Gastrocnemius medialis (tissue), 4 donors: Measurements from ENCODE around the gene AGAP5.

Experiments used
- CTCF ChIP-seq, 5 experiments: fragments of 450-650 bp in 3 of 5; fragments of 200-600 bp in 2 of 5; sonication (generic) in 2 of 5; IDR thresholded peaks in 4 of 5; conservative IDR thresholded peaks in 1 of 5; 1 replicate in 4 of 5; 2 replicates in 1 of 5; pipeline ENCODE4 v1.5.1; 2016 to 2019; ENCODE audit warnings: antibody characterized with exemption in 5 of 5, mild to moderate bottlenecking in 3 of 5, moderate library complexity in 3 of 5
- POLR2A ChIP-seq, 2 donors: fragments of 450-650 bp; IDR thresholded peaks; one replicate each; pipeline ENCODE4 v1.6.1; 2017; ENCODE audit warnings: antibody characterized with exemption in 2 of 2, mild to moderate bottlenecking in 2 of 2, moderate library complexity in 2 of 2

GRCh38 chr10:73648975-73649829, 48.7 kb downstream of the AGAP5 start:
- no peak for TF ChIP-seq CTCF (IDR thresholded peaks at IDR 0.05 in 4 of 5, conservative IDR thresholded peaks at IDR 0.05 in 1 of 5)
- TF ChIP-seq POLR2A (IDR thresholded peaks at IDR 0.05) = no peak
